HL-60 (cell line): ENCODE measurements around the gene PREB.

Experiments
- POLR2AphosphoS5 ChIP-seq: IDR thresholded peaks from 2 replicates; pipeline ENCODE4 v1.6.1; 2012; ENCODE audit warnings: low read depth
- TF ChIP-seq, protein P1 (sequence below): IDR thresholded peaks from one replicate; pipeline ENCODE4 v1.5.1; 2011; ENCODE audit warnings: low read length, control low read depth, inconsistent platforms; ENCODE audit not compliant: insufficient read depth
- TF ChIP-seq, protein P2 (sequence below): IDR thresholded peaks from 2 replicates; pipeline ENCODE4 v1.6.1; 2012; ENCODE audit warnings: low read depth; ENCODE audit not compliant: insufficient replicate concordance

DNA sequence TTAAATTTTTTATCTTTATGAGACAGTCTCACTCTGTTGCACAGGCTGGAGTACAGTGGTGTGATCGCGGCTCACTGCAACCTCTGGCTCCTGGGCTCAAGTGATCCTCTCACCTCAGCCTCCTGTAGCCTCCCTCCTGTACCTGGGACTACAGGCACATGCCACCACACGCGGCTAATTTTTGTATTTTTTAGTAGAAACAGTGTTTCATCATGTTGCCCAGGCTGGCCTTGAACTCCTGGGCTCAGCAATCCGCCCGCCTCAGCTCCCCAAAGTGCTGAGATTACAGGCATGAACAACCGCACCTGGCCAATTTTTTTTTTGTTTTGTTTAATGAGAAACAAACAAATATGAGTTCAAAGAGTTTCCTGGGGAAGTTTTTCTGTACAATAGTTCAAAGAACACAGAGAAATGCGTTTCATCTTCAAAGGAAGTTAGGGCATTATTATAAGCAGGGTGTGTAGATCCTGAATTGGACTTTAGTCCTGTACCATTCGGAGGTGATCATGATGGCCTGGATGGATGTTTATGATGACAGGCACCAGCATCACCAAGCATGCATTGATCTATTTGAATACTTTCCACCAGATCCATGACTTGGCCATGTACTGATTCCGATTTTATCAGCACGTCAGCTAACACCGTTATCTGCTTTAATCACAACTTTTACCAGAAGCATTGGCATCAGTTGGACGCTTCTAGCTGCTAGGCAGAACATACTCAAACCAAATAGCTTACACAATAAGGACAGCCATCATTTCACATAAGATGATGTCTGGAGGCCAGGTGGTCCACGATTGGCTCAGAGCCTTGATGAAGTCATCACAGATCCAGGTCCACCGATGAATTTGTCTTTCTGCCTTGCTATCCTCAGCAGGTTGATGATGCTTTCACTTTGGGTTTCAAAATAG lies 43.3 kb upstream of the PREB start:
- TF ChIP-seq, protein P1, sequence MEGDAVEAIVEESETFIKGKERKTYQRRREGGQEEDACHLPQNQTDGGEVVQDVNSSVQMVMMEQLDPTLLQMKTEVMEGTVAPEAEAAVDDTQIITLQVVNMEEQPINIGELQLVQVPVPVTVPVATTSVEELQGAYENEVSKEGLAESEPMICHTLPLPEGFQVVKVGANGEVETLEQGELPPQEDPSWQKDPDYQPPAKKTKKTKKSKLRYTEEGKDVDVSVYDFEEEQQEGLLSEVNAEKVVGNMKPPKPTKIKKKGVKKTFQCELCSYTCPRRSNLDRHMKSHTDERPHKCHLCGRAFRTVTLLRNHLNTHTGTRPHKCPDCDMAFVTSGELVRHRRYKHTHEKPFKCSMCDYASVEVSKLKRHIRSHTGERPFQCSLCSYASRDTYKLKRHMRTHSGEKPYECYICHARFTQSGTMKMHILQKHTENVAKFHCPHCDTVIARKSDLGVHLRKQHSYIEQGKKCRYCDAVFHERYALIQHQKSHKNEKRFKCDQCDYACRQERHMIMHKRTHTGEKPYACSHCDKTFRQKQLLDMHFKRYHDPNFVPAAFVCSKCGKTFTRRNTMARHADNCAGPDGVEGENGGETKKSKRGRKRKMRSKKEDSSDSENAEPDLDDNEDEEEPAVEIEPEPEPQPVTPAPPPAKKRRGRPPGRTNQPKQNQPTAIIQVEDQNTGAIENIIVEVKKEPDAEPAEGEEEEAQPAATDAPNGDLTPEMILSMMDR = no peak
- TF ChIP-seq POLR2AphosphoS5 = no peak
- TF ChIP-seq, protein P2, sequence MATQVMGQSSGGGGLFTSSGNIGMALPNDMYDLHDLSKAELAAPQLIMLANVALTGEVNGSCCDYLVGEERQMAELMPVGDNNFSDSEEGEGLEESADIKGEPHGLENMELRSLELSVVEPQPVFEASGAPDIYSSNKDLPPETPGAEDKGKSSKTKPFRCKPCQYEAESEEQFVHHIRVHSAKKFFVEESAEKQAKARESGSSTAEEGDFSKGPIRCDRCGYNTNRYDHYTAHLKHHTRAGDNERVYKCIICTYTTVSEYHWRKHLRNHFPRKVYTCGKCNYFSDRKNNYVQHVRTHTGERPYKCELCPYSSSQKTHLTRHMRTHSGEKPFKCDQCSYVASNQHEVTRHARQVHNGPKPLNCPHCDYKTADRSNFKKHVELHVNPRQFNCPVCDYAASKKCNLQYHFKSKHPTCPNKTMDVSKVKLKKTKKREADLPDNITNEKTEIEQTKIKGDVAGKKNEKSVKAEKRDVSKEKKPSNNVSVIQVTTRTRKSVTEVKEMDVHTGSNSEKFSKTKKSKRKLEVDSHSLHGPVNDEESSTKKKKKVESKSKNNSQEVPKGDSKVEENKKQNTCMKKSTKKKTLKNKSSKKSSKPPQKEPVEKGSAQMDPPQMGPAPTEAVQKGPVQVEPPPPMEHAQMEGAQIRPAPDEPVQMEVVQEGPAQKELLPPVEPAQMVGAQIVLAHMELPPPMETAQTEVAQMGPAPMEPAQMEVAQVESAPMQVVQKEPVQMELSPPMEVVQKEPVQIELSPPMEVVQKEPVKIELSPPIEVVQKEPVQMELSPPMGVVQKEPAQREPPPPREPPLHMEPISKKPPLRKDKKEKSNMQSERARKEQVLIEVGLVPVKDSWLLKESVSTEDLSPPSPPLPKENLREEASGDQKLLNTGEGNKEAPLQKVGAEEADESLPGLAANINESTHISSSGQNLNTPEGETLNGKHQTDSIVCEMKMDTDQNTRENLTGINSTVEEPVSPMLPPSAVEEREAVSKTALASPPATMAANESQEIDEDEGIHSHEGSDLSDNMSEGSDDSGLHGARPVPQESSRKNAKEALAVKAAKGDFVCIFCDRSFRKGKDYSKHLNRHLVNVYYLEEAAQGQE = no peak
